Measurements from ENCODE around the gene ACSL3. TPM values are rescaled to one million over a fixed set of nuclear protein-coding genes. Genes with fewer than 3 reads are reported as not detected.

ACSL3 gene
- total RNA-seq, 2 donors from 2014 or later, result 116 to 162 TPM

DNA sequence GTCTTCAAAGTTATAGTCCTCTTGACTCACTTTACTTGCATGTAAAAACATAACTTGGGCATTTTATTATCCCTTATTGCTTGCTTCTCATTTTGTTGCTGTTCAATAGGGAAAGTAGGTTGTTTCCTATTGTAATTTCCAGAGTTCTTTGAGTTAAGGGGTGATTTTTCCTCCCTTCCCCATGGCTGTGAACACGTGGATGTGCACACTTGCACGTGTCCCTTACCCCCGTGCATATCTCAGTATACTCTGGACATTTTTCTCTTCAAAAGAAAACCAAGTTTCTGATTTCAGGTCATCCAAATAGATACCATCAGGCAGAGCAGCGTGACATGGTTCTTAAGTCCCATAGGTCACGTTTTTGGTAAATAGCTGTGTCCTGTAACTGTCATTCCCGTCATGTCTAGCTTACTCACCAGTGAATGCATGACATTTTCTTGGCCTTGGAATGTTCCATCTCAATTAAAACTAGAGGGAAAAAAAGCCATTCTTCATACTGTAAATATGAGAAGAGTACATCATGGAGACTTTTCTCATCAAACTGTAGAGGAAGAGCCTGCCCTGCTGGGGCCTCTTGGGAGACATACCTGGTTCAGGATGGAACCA lies 107.8 kb downstream of the ACSL3 start:
- Histone ChIP-seq H3K9me3 (no peaks in the 10 kb centered on the region), H3K36me3 (no peaks in the 10 kb centered on the region), H3K4me1 (no peaks in the 10 kb centered on the region), H3K27ac (no peak overlapping the region), H3K27me3 (no peaks in the 10 kb centered on the region), H3K9ac (ENCODE audit: low read depth in 2 of 2, low read length in 2 of 2) (no peak overlapping the region), H3K4me3 (no peak overlapping the region)
- TF ChIP-seq CTCF (IDR thresholded peaks at IDR 0.05), result no peak
- intact Hi-C loops (cut with DNase I), result no loop called here
- DNase-seq, result no peak

DNA sequence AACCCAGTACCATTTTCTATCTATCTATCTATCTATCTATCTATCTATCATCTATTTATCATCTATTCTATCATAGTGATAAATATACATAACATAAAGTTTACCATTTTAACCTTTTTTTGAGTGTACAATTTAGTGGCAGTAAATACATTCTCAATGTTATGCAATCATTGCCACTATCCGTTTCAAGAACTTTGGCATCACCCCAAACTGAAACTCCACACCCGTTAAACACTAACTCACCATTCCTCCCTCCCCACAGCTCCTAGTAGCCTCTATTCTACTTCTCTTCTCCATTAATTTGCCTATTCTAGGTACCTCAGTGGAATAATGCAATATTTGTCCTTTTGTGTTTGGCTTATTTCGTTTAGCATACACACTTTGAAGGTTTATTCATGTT lies 108.7 kb downstream of the ACSL3 start:
- Histone ChIP-seq H3K27me3 (no peaks in the 10 kb centered on the region), H3K27ac (no peak overlapping the region), H3K36me3 (no peaks in the 10 kb centered on the region), H3K9ac (ENCODE audit: low read depth in 2 of 2, low read length in 2 of 2) (no peak overlapping the region), H3K4me1 (no peaks in the 10 kb centered on the region), H3K4me3 (no peak overlapping the region), H3K9me3 (no peaks in the 10 kb centered on the region)
- intact Hi-C loops (cut with DNase I), result no loop called here
- no peak for DNase-seq
- TF ChIP-seq CTCF (IDR thresholded peaks at IDR 0.05), result no peak

GRCh38 chr2:222972420-222972819 lies 111.6 kb downstream of the ACSL3 start:
- H3K4me1 ChIP-seq, result no peaks in the 10 kb centered on the region
- TF ChIP-seq CTCF (IDR thresholded peaks at IDR 0.05), result no peak
- H3K9me3 ChIP-seq, result no peaks in the 10 kb centered on the region
- H3K27ac ChIP-seq, result no peak overlapping the region
- H3K4me3 ChIP-seq, result no peak overlapping the region
- H3K27me3 ChIP-seq, result no peaks in the 10 kb centered on the region
- no peaks in the 10 kb centered on the region for H3K36me3 ChIP-seq
- intact Hi-C loops (cut with DNase I), result loop anchor here (5.0 to 10.0 kb wide), 2 partner anchors 402 to 830 kb away; no protein-coding TSS in a partner anchor
- H3K9ac ChIP-seq (ENCODE audit: low read depth in 2 of 2, low read length in 2 of 2), result no peak overlapping the region
- no peak for DNase-seq

- no peaks in the 10 kb centered on the region for H3K4me1 ChIP-seq
- intact Hi-C loops (cut with DNase I), result loop anchor here (5.0 to 10.0 kb wide), 2 partner anchors 402 to 829 kb away; no protein-coding TSS in a partner anchor
- no peak for TF ChIP-seq CTCF (IDR thresholded peaks at IDR 0.05)
- H3K27ac ChIP-seq, result no peak overlapping the region
- DNase-seq, result no peak
- no peaks in the 10 kb centered on the region for H3K9me3 ChIP-seq
- no peak overlapping the region for H3K4me3 ChIP-seq
- no peaks in the 10 kb centered on the region for H3K36me3 ChIP-seq
- H3K27me3 ChIP-seq, result no peaks in the 10 kb centered on the region
- no peak overlapping the region for H3K9ac ChIP-seq (ENCODE audit: low read depth in 2 of 2, low read length in 2 of 2)
These were observed 112.4 kb downstream of the ACSL3 start for GRCh38 chr2:222973237-222973636.

GRCh38 chr2:222973733-222974132 lies 112.9 kb downstream of the ACSL3 start:
- Histone ChIP-seq H3K27ac (no peak overlapping the region), H3K27me3 (no peaks in the 10 kb centered on the region), H3K36me3 (no peaks in the 10 kb centered on the region), H3K4me1 (no peaks in the 10 kb centered on the region), H3K9ac (ENCODE audit: low read depth in 2 of 2, low read length in 2 of 2) (no peak overlapping the region), H3K9me3 (no peaks in the 10 kb centered on the region), H3K4me3 (no peak overlapping the region)
- DNase-seq, result no peak
- TF ChIP-seq CTCF (IDR thresholded peaks at IDR 0.05), result no peak
- intact Hi-C loops (cut with DNase I), result loop anchor here (5.0 to 10.0 kb wide), 2 partner anchors 401 to 829 kb away; no protein-coding TSS in a partner anchor
